Dedifferentiated amniotic fluid mesenchymal stem cell (primary cell): ENCODE results near the gene TMEM106A.
"Not testable (repeated sequence)": the region's sequence is repeated elsewhere in the genome, so short reads cannot be mapped to it uniquely, and the experiment has no call there.

Experiments used
- DNase-seq: peaks from one replicate; pipeline ENCODE4 v3.0.0-alpha.2; 2016; ENCODE audit errors: extremely low spot score

TMEM106A gene

DNA sequence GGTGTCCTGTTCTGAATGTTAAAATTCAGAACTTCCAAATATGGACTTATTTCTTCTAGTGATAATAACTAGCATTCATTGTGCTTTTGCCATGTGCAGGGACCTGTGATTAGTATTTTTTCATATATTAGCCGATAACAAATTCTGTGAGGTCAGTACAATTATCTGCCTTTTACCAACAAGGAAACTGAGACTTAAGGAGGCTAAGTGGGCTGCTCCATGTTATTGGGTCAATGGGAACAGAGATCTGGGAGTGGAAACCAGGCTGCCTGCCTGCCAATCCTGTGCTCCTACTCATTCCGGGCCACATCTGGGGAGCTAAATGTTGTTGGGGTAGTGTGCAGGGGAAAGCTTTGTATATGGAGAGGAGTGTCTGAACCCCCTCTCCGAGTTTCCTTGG is 3.7 kb downstream of the TMEM106A start:
- DNase-seq, result no peak

DNA sequence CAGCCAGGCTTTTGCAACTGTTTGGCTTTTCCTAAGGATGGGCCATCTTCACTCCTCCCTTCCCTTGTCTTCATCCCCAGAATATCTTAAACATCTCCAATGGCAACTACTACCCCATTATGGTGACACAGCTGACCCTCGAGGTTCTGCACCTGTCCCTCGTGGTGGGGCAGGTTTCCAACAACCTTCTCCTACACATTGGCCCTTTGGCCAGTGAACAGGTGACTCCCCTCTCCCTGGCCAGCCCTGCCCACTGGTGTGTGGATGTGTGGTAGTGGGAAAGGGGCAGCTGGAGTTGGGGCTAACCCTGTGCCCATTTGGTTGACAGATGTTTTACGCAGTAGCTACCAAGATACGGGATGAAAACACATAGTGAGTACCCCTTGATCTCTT is 4.7 kb downstream of the TMEM106A start:
- no peak for DNase-seq

DNA sequence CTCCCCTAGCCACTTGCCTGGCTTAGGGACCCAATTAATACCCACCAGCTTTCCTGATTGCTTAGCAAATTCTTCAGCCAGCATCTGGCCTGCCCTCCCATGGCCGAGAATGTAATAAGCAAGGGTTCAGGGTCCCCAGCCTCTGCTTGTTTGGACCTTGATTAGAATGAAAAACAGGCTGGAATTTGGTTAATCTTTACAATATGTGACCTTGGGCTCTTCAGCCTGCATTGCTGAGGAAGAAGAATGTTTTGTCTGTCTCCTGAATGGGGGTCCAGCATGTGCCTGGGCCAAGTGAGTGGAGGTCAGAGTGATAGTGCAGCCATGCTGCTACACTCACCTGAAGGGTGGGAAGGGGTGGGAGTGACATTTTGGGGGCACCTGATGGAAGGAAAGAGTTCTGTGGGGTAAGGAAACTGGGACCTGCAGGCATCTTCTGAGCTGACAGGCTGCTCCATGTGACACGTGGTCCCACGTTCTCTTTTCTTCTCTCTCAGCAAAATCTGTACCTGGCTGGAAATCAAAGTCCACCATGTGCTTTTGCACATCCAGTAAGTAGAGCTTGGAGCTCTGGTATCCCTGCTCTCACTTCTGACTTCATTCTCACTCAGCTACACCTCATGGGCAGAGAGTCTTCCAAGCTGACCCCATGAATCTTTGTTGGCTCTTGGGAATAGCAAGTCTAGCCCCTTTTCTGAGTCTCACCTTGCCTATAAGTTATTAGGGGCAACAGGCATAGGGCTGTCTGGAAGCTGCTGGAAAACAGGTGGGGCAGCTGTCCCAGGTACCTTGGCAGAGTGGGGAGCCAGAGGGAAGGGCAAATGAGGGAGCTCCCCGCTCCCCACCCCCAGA is 5.3 kb downstream of the TMEM106A start:
- DNase-seq, result no peak

DNA sequence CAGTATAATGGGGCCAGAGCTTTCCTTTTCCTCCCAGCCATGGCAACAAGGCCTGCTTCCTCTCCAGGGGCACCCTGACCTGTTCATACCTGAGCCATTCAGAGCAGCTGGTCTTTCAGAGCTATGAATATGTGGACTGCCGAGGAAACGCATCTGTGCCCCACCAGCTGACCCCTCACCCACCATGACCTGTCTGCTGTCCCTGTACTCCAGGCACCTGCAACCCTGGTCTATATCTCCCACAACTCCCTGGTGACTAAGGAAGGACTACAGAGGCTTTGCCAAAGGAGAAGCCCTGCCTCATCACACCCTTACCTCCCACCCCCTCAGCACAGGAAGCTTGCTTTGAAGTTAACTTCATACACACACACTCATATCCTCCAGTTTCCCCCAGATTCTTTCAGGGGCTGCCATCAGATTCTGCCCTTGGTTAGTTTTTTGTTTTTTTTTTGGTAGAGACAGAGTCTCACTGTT is 6.0 kb downstream of the TMEM106A start:
- no peak for DNase-seq

DNA sequence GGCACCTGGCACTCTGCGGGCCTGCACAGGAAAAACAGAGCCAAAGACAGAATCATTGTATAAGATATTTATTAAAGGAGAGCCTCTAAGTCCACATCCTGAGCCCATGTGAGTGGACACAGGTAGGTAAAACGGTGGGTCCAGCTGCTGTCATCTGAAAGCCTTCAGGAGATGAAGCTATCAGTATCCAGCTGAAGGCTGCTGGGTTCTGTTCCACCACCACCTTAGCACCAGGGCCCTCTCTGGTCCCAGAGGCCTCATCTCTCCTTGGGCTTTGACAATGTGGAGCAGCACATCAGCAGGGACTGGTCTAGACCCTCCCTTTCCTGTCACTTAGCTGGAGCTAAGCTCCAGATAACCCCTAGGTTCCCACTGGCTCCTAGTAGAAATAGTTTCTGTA is 7.3 kb downstream of the TMEM106A start:
- no peak for DNase-seq

DNA sequence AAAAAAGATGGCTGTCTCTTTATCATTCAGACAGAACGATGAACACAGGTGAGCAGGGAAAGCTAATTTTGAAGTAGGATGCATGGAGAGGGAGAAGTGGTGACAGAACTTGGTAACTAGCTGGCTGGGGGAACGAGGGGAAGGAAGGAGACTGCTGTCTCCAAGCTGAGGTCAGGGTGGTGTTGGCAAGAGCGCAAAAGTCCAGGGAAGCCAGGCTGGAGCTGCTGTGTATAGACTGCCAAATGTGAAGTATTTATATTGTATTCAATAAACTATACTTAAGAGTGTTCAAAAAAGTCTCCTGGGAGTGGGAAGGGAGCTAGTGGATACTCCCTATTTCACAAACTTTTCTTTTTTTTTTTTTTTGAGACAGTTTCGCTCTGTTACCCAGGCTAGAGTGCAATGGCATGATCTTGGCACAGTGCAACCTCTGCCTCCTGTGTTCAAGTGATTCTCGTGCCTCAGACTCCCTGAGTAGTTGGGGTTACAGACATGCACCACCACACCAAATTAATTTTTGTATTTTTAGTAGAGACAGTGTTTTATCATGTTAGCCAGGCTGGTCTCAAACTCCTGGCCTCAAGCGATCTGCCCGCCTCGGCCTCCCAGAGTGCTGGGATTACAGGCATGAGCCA is 8.2 kb downstream of the TMEM106A start:
- DNase-seq, result no peak

DNA sequence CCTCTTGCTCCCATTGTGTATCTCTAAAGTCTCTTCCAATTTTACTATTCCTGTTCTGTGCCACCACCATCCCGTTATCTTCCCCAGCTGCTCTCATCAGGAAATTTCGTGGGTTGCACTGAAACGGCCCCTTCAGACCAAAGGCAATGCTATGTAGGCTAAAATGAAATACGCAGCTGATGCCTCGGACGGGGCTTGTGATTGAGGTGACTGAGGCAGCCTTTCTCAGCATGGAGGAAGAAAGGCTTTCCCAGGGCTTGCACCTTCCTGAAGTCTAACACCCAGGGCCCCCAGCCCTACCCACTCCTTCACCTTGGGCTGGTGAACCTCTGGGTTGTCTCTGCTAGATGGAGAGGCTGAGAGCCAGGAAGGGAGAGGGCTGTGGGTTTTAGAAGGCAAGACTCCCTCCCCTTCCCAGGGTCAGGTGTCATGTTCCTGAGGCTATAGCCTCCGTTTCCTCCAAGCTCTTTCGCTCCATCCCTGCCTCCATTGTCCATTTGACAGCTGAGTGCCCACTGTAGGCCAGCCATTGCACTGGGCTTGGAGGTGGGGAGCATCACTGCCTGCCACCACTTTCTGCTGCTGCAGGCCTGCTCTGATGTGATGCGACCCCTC is 8.9 kb downstream of the TMEM106A start:
- DNase-seq, result no peak

DNA sequence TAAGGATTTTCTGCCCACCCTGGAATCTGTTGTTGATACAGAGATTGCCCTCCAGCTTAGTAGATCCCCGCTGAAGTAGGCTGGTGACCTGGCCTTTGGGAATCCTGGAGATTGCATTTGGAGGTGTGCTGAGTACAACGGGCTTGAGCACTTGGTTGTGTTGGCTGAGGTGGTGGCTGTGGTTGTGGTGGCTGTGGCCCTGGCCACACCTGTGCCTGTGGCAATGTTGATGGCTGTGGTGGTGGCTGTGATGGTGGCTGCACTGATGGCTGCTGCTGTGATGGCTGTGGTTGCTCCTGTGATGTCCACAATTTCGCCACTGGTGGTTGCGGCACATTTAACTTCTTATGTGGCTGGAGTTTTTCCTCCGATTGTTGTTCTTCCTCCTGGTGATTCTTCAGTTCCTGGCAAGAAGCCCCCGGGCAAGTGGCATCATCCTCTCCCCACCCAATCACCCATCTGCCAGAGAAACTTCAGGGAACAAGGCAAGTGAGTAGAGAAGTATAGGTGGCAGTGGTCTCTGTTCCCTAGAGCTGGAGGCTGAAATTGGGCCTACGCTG is 12.6 kb downstream of the TMEM106A start:
- no peak for DNase-seq

DNA sequence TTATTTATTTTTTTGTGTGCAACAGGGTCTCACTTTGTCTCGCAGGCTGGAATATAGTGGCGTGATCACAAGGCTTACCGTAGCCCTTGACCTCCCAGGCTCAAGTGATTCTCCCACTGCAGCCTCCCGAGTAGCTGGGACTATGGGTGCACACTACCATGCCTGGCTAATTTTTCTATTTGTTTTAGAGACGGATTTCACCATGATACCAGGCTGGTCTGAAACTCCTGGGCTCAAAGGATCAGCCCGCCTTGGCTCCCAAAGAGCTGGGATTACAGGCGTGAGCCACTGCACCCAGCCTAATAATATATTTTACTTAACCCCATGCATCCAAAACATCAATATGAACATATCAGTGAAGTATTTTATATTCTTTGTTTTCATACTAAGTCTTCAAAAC is 14.7 kb downstream of the TMEM106A start:
- no peak for DNase-seq

DNA sequence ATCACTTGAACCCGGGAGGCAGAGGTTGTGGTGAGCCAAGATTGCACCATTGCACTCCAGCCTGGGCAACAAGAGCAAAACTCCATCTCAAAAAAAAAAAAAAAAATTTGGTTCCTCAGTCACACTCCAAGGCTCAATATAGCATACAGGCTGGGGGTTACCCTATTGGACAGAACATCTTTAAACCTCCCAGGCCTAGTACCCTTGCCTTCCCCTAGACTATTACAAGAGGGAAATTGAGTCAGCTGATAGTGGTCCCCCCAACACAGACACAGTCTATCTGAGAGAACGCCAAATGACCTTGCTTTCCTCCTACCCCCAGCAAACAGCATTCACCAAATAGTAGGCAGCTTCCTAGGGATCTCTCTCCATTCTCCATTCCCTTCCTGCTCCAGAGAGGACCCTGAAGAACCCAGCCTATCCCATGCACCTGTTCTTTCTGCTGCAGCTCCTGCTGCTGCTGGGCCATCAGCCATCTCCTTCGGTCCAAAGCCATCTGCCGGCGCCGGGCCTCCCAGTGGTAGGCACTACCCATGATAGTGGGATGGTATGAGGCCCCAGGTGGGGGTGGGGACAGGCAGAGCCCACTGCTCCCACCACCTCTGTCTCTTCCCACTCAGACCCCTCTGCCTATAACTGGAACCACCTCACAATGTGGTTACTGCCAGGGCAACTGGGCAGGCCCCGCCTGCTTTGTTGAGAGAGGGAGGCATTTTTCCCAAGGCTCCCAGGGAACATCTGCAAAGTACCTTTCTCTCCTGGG is 16.5 kb downstream of the TMEM106A start, which contains the start of gene CCDC200:
Gene CCDC200, minus strand, starts transcription at position 604 of the 763 bp plus-strand sequence. Its CDS starts 69 bp downstream, at position 535.
- not testable (repeated sequence) for DNase-seq

DNA sequence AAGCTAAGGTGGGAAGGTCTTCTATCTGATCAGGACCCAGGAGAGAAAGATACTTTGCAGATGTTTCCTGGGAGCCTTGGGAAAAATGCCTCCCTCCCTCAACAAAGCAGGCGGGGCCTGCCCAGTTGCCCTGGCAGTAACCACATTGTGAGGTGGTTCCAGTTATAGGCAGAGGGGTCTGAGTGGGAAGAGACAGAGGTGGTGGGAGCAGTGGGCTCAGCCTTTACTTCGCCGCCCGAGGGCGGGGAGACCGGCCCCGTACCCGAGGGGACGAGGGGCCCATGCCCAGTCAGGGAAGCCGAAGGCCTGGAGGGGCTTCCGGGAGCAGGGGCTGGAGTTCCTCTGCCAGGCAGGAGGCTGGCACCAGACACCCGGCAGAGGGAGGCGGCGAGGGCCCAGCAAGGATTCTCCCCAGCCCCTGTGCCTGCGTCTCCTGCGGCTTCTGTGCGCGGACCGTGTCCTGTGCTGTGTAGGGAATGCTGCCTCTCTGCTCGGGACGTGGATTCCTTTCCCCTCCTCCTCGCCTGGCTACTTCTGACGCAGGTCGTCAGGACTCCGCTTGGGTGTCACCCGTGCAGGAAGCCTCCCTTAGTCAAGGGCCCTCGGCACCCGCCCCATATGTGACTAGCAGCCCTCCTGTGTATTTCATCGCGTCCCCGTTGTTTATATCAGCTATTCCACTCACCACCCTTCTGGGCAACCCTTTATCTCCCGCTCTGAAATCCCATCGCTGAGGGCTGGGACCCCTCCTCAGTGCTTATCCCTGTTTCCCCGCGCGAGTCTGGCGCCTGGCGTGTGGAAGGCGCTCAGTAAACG is 19.7 kb downstream of the TMEM106A start:
- not testable (repeated sequence) for DNase-seq

DNA sequence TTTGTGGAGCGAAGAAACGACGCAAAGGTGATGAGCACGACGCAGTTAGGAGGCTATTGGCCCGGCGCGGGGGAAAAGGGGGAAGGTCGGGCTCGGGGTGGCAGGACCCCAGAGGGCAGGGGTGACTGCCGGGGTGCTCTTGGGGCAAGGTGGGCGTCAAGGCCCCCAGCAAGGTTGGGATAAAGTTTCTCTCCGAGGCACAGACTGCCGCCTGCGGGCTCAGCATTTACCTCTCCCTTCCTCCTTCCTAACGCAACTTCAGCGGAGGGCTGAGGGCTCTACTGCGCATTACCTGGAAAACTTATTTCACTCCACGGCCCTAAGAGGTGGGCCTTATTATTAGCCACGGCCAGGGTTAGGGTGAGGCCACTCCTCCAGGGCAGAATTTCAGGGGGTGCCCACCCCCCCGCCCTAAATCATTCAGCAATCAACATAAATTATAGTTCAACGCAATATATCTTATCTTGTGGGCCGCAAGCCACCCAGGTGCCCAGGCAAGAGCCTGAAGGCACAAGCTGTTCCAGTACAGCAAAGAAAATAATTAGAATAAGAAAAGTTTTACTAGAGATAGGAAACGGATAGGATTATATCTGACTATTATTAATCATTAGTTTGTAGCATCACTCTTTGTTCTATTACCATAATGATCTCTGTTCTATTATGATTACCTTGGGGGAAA is 20.5 kb downstream of the TMEM106A start:
- DNase-seq, result not testable (repeated sequence)

DNA sequence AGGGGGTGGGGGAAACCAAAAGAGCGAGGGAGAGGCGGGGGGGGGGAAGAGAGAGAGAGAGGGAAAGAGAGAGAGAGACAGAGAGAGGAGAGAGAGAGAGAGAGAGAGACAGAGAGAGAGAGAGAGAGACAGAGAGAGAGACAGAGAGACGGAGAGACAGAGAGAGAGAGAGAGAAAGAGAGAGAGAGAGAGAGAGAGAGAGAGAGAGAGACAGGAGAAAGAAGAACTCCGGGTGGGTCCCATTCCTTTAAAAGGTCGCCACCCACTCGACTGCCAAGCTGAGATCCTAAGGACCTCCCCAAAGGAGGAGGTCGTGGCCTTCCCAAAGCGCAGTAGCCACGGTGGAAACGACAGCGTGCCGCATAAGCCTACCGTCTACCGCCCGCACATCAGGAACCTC is 21.6 kb downstream of the TMEM106A start:
- not testable (repeated sequence) for DNase-seq

DNA sequence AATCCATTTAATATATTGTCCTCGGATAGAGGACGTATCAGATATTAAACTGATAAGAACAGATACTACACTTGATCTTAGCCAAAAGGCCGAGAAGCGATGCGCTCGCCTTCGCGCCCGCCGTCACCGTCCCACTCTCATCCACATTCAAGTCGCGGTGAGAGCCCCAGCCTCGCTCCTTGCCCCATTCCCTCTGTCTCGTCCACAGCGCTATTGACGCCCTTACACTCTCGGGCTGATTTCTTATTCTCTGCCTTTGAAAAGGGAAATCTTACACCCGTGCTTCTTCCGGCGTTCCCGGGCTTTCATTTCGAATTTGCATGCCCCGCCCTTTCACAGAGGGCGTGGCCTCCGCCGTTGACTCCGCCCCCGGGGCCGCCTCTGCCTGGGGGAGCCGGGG is 22.2 kb downstream of the TMEM106A start, which contains the start of gene RNU2-1:
Gene RNU2-1, minus strand, starts transcription at position 101 of the 400 bp plus-strand sequence.
- DNase-seq, result not testable (repeated sequence)

DNA sequence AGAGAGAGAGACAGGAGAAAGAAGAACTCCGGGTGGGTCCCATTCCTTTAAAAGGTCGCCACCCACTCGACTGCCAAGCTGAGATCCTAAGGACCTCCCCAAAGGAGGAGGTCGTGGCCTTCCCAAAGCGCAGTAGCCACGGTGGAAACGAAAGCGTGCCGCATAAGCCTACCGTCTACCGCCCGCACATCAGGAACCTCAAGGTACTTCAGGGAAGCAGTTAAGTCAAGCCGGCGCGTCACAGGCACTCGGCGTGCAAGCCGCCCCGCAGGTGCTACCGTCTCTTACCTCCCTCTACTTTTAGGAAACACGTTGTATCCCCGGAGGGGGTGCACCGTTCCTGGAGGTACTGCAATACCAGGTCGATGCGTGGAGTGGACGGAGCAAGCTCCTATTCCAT is 27.9 kb downstream of the TMEM106A start:
- DNase-seq, result not testable (repeated sequence)

DNA sequence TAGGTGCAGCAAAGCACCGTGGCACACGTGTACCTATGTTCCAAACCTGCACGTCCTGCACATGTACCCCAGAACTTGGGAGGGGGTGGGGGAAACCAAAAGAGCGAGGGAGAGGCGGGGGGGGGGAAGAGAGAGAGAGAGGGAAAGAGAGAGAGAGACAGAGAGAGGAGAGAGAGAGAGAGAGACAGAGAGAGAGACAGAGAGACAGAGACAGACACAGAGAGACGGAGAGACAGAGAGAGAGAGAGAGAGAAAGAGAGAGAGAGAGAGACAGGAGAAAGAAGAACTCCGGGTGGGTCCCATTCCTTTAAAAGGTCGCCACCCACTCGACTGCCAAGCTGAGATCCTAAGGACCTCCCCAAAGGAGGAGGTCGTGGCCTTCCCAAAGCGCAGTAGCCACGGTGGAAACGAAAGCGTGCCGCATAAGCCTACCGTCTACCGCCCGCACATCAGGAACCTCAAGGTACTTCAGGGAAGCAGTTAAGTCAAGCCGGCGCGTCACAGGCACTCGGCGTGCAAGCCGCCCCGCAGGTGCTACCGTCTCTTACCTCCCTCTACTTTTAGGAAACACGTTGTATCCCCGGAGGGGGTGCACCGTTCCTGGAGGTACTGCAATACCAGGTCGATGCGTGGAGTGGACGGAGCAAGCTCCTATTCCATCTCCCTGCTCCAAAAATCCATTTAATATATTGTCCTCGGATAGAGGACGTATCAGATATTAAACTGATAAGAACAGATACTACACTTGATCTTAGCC is 29.1 kb downstream of the TMEM106A start:
- DNase-seq, result not testable (repeated sequence)

DNA sequence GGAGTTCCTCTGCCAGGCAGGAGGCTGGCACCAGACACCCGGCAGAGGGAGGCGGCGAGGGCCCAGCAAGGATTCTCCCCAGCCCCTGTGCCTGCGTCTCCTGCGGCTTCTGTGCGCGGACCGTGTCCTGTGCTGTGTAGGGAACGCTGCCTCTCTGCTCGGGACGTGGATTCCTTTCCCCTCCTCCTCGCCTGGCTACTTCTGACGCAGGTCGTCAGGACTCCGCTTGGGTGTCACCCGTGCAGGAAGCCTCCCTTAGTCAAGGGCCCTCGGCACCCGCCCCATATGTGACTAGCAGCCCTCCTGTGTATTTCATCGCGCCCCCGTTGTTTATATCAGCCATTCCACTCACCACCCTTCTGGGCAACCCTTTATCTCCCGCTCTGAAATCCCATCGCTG is 34.8 kb downstream of the TMEM106A start:
- DNase-seq, result not testable (repeated sequence)
